HepG2 (cell line): ENCODE data around the gene MBD4.

Source experiments
- BRCA1 ChIP-seq: sonication (generic); formaldehyde crosslinking; IDR thresholded peaks from 2 replicates; pipeline ENCODE4 v1.4.0; 2020; ENCODE audit warnings: missing genetic modification reagents
- CHD2 ChIP-seq: IDR thresholded peaks from 2 replicates; pipeline ENCODE4 v1.6.1; 2011; ENCODE audit warnings: low read depth, low read length, improper control_type of control experiment
- CTCF ChIP-seq: sonication (generic); formaldehyde crosslinking; IDR thresholded peaks from 2 replicates; pipeline ENCODE4 v1.5.0; 2020; ENCODE audit warnings: mild to moderate bottlenecking, missing genetic modification reagents, moderate library complexity
- FOXK2 ChIP-seq: fragments of 450-650 bp; IDR thresholded peaks from 2 replicates; pipeline ENCODE4 v1.6.1; 2016
- HNRNPH1 ChIP-seq: fragments of 200-400 bp; formaldehyde crosslinking; optimal IDR thresholded peaks from 2 replicates; pipeline ENCODE3; 2017; ENCODE audit warnings: mild to moderate bottlenecking, low read depth, low read length
- KDM4B ChIP-seq: sonication (generic); formaldehyde crosslinking; IDR thresholded peaks from 2 replicates; pipeline ENCODE4 v1.4.0; 2020; ENCODE audit warnings: missing genetic modification reagents
- NR2F6 ChIP-seq, 2 experiments: IDR thresholded peaks; 2 replicates each; pipeline ENCODE4 v1.6.1; 2016; ENCODE audit warnings: antibody characterized with exemption in 1 of 2, mild to moderate bottlenecking in 1 of 2

- TF ChIP-seq CHD2 (no peak), FOXK2 (no peak), CTCF (CRISPR knock-in tag) (no peak), NR2F6 (IDR thresholded peaks at IDR 0.05) (no peak), NR2F6 (CRISPR knock-in tag; IDR thresholded peaks at IDR 0.05) (no peak), KDM4B (no peak), HNRNPH1 (no peak), BRCA1 (CRISPR knock-in tag) (no peak)
These were observed 20.8 kb upstream of the MBD4 start for GRCh38 chr3:129460572-129460971.
